Panc1 (cell line): ENCODE measurements around the gene MICAL1.

Experiments used
- POLR2AphosphoS5 ChIP-seq: IDR thresholded peaks from 2 replicates; pipeline ENCODE4 v1.6.1; 2012; ENCODE audit warnings: mild to moderate bottlenecking, low read depth, low read length, moderate library complexity
- TF ChIP-seq, protein P1 (sequence below): fragments of 450-650 bp; IDR thresholded peaks from 2 replicates; pipeline ENCODE4 v1.5.1; 2017; ENCODE audit warnings: mild to moderate bottlenecking
- TF ChIP-seq, protein P2 (sequence below), 2 experiments: IDR thresholded peaks; 2 replicates each; pipeline ENCODE4 v1.6.1; 2011 to 2012; ENCODE audit warnings: low read depth in 2 of 2, control low read depth in 1 of 2, low read length in 1 of 2, mild to moderate bottlenecking in 1 of 2, moderate library complexity in 1 of 2; ENCODE audit not compliant: insufficient read depth in 1 of 2

DNA sequence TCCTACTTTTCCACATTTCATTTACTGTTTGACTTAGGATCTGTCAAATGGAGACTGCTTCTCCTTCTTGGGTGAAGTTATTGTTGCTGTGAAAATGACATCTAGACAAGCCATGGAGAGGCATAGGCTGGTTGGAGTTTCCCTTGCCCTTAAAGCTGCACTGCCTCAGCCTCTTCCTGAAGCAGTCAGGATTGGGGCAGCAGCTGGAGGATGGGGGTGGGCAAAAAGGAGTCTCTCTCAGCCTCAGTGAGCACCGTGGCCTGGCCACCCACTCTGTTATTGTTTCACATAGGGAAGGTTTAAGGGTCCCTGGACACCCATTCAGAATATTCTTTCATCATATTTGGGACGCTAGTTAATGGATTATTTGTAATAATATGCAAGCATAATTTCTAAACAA lies 35.1 kb upstream of the MICAL1 start:
- TF ChIP-seq, protein P1, sequence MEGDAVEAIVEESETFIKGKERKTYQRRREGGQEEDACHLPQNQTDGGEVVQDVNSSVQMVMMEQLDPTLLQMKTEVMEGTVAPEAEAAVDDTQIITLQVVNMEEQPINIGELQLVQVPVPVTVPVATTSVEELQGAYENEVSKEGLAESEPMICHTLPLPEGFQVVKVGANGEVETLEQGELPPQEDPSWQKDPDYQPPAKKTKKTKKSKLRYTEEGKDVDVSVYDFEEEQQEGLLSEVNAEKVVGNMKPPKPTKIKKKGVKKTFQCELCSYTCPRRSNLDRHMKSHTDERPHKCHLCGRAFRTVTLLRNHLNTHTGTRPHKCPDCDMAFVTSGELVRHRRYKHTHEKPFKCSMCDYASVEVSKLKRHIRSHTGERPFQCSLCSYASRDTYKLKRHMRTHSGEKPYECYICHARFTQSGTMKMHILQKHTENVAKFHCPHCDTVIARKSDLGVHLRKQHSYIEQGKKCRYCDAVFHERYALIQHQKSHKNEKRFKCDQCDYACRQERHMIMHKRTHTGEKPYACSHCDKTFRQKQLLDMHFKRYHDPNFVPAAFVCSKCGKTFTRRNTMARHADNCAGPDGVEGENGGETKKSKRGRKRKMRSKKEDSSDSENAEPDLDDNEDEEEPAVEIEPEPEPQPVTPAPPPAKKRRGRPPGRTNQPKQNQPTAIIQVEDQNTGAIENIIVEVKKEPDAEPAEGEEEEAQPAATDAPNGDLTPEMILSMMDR = no peak
- TF ChIP-seq, protein P2, sequence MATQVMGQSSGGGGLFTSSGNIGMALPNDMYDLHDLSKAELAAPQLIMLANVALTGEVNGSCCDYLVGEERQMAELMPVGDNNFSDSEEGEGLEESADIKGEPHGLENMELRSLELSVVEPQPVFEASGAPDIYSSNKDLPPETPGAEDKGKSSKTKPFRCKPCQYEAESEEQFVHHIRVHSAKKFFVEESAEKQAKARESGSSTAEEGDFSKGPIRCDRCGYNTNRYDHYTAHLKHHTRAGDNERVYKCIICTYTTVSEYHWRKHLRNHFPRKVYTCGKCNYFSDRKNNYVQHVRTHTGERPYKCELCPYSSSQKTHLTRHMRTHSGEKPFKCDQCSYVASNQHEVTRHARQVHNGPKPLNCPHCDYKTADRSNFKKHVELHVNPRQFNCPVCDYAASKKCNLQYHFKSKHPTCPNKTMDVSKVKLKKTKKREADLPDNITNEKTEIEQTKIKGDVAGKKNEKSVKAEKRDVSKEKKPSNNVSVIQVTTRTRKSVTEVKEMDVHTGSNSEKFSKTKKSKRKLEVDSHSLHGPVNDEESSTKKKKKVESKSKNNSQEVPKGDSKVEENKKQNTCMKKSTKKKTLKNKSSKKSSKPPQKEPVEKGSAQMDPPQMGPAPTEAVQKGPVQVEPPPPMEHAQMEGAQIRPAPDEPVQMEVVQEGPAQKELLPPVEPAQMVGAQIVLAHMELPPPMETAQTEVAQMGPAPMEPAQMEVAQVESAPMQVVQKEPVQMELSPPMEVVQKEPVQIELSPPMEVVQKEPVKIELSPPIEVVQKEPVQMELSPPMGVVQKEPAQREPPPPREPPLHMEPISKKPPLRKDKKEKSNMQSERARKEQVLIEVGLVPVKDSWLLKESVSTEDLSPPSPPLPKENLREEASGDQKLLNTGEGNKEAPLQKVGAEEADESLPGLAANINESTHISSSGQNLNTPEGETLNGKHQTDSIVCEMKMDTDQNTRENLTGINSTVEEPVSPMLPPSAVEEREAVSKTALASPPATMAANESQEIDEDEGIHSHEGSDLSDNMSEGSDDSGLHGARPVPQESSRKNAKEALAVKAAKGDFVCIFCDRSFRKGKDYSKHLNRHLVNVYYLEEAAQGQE (IDR thresholded peaks at IDR 0.05; ENCODE audit: insufficient read depth in 1 of 2, low read depth in 2 of 2, low read length in 1 of 2) = no peak
- no peak for TF ChIP-seq POLR2AphosphoS5
